ENCODE measurements around the gene TRIM29. TPM values are rescaled to one million over a fixed set of nuclear protein-coding genes. Genes with fewer than 3 reads are reported as not detected.

The TRIM29 gene
- polyA plus RNA-seq, 3 donors from 2014 or later = not detected

DNA sequence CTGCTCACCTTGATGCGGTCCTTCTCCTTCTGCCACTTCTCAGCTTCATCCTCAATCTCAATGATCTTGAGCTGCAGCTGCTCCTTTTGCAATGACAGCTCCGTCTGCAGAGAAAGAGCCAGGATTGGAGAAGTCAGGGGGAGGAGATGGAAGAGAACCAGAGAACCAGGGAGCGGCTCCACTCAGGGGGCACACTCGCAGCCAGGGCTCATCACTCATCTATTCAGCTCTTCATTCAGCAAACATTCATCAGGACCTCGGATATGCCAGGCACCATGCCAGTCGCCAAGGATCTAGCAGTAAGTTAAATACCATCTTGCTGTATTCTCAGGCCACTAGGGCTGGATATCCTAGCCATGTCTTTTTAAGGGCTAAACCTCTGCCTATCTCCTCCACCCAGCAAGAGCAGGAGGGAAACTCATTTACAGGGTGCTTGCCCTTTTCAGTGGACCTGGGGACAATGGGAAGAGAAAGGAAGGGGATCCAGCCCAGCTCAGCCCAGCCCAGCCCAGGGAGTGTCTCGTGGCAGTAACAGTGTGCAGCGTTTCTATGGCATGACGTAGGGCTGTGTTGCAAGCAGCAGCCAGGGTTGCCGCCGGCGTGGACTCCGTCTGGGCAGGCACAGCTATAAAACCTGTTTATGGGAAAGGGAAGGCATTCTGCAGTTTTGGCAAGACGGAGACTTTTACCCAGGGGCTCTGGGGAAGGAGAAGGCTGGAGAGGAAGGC lies 9.4 kb downstream of the TRIM29 start:
- no peaks in the 10 kb centered on the region for H3K36me3 Mint-ChIP-seq
- H3K9me3 Mint-ChIP-seq = no peaks in the 10 kb centered on the region
- no peaks in the 10 kb centered on the region for H3K4me1 Mint-ChIP-seq
- no peak overlapping the region for H3K27ac Mint-ChIP-seq
- no peak overlapping the region for H3K4me3 Mint-ChIP-seq
- DNase-seq = no peak
- peaks cover 0 to 1% (median 0%) of the 10 kb centered on the region in 3 donors for H3K27me3 Mint-ChIP-seq (ENCODE audit: low read depth in 3 of 3)

DNA sequence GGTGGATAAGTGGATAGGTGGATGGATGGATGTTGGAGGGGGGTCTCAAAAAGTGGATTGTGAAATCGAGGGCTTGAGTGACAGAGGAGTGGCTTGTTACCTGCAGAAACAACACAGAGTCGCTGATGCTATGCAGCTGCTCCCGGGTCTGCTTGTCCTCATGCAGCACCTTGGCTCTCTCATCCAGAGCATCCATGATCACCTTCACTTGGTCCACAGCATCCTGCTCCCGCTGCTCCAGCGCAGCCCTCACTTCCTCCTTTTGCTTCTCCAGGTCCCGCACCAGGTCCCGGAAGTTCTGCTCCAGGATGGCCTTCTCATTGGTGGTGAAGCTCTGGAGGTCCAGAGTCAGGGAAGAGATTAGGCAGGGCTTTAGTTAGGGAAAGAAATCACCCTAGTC lies 10.7 kb downstream of the TRIM29 start:
- Mint-ChIP-seq H3K4me3 (no peak overlapping the region), H3K9me3 (no peaks in the 10 kb centered on the region), H3K4me1 (no peaks in the 10 kb centered on the region), H3K27me3 (ENCODE audit: low read depth in 3 of 3) (peaks cover 0 to 2% (median 0%) of the 10 kb centered on the region in 3 donors), H3K27ac (no peak overlapping the region), H3K36me3 (no peaks in the 10 kb centered on the region)
- no peak for DNase-seq

DNA sequence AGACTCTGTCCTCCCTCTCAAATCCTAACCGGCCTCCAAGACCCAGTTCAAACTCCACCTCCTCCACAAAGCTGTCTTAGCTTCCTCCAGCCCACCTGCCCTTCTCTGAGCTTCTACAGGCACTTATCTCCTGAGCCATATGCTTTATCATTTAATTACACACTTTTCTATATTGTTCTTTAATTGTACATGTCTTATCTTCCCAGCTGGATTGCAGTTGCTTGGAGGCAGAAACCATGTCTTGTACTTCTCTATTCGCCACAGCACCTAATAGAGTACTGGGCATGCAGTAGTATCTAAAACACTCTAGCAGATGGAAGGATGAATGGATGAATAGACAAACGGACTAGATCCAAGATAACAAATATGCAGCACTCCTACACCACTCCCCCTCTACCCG lies 11.3 kb downstream of the TRIM29 start:
- Mint-ChIP-seq H3K4me1 (no peaks in the 10 kb centered on the region), H3K36me3 (no peaks in the 10 kb centered on the region), H3K9me3 (no peaks in the 10 kb centered on the region), H3K4me3 (no peak overlapping the region), H3K27ac (no peak overlapping the region), H3K27me3 (ENCODE audit: low read depth in 3 of 3) (peaks cover 0 to 2% (median 0%) of the 10 kb centered on the region in 3 donors)
- no peak for DNase-seq

DNA sequence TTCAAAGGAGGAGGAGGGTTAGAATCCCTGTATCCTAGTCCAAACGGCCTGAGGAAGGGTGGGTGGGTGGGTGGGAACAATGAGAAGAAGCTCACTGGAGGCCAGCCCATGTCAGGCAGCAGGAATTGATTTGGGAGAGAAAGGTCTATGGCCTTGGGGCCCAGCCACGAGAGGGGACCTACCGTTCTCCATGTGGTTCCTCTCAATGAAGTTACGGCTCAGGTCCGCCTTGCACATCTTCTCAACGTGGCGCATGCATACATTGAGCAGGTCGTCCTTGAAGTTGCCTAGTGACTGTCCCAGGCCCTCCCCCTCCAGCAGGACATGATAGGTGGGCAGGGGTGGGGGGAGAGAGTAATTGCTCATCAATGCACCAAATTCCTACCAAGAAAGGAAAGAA lies 12.4 kb downstream of the TRIM29 start:
- H3K4me3 Mint-ChIP-seq = no peak overlapping the region
- no peak for DNase-seq
- no peaks in the 10 kb centered on the region for H3K9me3 Mint-ChIP-seq
- peaks cover 0 to 4% (median 2%) of the 10 kb centered on the region in 3 donors for H3K27me3 Mint-ChIP-seq (ENCODE audit: low read depth in 3 of 3)
- H3K27ac Mint-ChIP-seq = no peak overlapping the region
- H3K4me1 Mint-ChIP-seq = no peaks in the 10 kb centered on the region
- no peaks in the 10 kb centered on the region for H3K36me3 Mint-ChIP-seq

DNA sequence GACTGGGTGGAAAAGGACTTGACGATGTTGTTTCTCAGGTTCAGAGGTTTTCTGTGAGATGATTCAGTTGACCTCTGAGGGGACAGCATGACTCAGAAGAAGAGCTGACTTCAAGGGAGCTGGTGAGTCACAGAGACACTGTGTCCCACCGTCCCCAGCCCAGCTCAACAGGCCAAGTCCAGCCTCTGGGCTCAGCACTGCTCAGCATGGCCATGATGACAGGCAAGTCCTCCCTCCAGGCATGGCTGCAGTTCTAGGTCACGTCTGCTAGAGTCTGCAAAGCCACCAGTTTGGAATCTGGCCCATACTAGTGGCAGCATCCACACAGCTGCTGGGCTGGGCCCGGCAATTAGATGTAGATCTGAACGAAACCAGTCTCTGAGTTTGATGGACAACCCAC lies 12.9 kb downstream of the TRIM29 start:
- Mint-ChIP-seq H3K27me3 (ENCODE audit: low read depth in 3 of 3) (peaks cover 0 to 4% (median 2%) of the 10 kb centered on the region in 3 donors), H3K27ac (no peak overlapping the region), H3K9me3 (no peaks in the 10 kb centered on the region), H3K4me1 (no peaks in the 10 kb centered on the region), H3K4me3 (no peak overlapping the region), H3K36me3 (no peaks in the 10 kb centered on the region)
- no peak for DNase-seq

DNA sequence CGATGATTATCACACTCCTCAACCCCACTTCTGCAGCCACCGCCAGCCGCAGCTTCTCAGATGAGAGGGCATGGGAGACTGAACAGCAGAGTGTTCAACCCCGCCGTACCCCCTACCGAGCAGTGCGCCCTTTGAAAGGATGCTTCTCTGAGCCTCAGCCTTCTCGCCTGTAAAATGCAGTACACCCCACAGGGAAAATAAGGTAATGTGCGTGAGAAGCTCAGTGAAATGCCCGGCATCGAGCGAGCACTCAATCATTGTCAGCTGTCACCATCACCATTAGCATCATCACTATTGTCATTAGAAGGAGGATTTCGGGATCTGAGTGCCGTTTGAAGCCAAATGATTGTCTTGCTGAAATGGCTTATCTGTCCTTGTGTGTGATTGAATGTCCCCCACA lies 13.6 kb downstream of the TRIM29 start:
- Mint-ChIP-seq H3K9me3 (no peaks in the 10 kb centered on the region), H3K27ac (no peak overlapping the region), H3K36me3 (no peaks in the 10 kb centered on the region), H3K27me3 (ENCODE audit: low read depth in 3 of 3) (peaks cover 0 to 4% (median 2%) of the 10 kb centered on the region in 3 donors), H3K4me3 (no peak overlapping the region), H3K4me1 (no peaks in the 10 kb centered on the region)
- DNase-seq = no peak

DNA sequence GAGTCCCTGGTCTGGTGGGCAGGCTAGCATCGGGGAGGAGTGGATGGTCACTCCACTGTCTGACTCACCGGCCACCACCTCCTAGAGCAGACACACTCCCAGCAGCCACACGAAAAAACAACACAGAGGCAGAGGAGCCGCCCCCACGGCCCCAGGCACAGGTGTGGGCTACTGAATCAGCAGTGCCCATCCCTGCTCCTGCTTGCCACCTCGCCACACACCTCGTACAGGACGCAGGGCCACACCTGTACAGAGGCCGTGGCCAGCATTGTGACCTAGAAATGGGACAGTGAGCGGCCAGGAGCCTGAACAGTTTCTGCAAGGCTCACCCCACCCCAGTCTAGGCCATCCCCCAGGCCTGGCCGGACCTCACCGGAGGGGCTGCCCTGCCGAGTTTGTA lies 14.0 kb downstream of the TRIM29 start:
- no peak overlapping the region for H3K27ac Mint-ChIP-seq
- H3K4me3 Mint-ChIP-seq = no peak overlapping the region
- no peaks in the 10 kb centered on the region for H3K36me3 Mint-ChIP-seq
- no peaks in the 10 kb centered on the region for H3K9me3 Mint-ChIP-seq
- H3K4me1 Mint-ChIP-seq = no peaks in the 10 kb centered on the region
- H3K27me3 Mint-ChIP-seq (ENCODE audit: low read depth in 3 of 3) = peaks cover 0 to 4% (median 2%) of the 10 kb centered on the region in 3 donors
- no peak for DNase-seq

DNA sequence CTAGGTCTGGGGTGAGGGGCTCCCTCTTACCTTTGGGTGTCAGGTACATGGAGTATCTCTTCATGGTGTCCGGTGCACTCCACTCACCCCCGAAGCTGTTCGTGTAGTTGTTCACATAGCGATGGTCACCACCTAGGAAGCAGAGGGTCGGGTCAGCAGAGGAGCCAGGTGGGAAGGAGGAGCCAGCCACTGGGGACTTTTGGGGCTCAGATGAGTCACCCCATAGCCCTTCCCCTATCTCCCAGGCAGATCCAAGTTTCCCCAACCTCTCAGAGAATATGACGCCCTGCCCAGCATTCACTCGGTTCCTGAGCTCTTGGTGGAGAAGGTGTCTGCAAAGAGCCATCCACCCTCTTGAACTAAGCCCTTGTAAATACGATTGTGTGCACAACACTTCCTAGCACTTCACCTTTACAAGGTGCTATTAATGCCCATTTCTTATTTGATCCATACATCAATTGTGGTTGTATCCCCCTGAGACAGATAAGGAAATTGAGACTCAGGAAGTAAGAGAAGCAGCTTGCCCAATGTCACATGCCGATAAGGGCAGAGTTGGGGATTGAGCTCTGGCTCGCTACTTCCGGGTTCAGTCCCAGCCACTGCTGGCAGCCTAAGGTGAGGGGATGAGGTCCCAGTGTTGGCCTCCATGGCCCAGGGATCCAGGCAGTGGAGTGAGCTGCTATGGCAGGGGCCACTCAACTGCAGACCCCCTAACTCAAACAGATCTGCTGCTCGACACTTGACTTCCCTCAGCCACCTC lies 14.8 kb downstream of the TRIM29 start:
- Mint-ChIP-seq H3K4me3 (no peak overlapping the region), H3K36me3 (no peaks in the 10 kb centered on the region), H3K27ac (no peak overlapping the region), H3K4me1 (no peaks in the 10 kb centered on the region), H3K27me3 (ENCODE audit: low read depth in 3 of 3) (peaks cover 0 to 4% (median 2%) of the 10 kb centered on the region in 3 donors), H3K9me3 (no peaks in the 10 kb centered on the region)
- DNase-seq = no peak

DNA sequence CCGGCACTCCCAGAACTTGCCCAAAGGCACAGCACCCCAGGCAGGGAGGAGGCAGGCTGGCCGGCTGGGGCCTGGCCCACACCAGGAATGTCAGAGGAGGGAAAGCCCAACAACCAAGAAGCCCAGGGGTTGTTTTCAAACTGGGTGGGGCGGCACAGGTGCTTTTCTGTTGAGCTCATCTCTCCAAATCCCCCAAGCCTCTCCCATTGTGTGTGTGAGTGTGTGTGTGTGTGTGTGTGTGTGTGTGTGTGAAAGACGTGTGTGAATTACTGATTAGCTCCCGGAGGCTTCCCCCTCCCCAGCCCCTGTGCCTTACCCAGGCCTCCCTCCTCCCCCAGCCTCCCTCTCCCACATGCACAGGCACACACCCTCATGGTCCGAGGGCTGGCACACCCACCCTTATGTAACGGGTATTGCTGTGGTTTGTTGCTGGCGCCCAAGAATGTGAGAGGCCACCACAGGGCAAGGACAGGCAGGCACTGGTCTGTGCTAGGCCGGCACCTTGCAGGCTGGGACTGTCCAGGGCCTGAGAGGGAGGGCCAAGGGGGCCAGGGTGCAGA lies 15.9 kb downstream of the TRIM29 start:
- H3K27me3 Mint-ChIP-seq (ENCODE audit: low read depth in 3 of 3) = peaks cover 0 to 4% (median 4%) of the 10 kb centered on the region in 3 donors
- H3K36me3 Mint-ChIP-seq = no peaks in the 10 kb centered on the region
- DNase-seq = no peak

DNA sequence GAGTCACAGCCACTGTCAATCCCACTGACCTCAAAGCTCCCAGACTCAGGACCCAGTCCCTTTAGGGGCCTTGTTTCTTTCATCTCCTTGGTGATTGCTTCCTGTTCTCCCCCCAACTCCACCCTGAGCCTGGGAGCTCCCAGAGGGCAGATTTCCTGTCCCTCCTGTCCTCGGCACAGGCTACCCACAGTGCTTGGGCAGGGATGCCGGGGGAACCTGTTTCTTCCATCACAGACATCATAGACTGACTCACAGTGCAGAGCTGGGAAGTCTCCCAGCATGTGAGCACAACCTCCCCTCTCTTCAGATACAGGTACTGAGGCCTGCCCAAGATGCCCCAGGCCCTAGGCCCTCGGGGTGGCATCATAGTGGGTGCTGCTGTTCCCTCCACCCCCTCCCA lies 16.6 kb downstream of the TRIM29 start:
- Mint-ChIP-seq H3K4me3 (no peak overlapping the region), H3K36me3 (no peaks in the 10 kb centered on the region), H3K27me3 (ENCODE audit: low read depth in 3 of 3) (peaks cover 0 to 4% (median 4%) of the 10 kb centered on the region in 3 donors), H3K9me3 (no peaks in the 10 kb centered on the region), H3K4me1 (no peaks in the 10 kb centered on the region), H3K27ac (no peak overlapping the region)
- no peak for DNase-seq

More for the DNA sequence above, 15.9 kb downstream of the TRIM29 start:
- H3K4me1 Mint-ChIP-seq = no peaks in the 10 kb centered on the region
- no peaks in the 10 kb centered on the region for H3K9me3 Mint-ChIP-seq
- no peak overlapping the region for H3K4me3 Mint-ChIP-seq
- H3K27ac Mint-ChIP-seq = no peak overlapping the region

DNA sequence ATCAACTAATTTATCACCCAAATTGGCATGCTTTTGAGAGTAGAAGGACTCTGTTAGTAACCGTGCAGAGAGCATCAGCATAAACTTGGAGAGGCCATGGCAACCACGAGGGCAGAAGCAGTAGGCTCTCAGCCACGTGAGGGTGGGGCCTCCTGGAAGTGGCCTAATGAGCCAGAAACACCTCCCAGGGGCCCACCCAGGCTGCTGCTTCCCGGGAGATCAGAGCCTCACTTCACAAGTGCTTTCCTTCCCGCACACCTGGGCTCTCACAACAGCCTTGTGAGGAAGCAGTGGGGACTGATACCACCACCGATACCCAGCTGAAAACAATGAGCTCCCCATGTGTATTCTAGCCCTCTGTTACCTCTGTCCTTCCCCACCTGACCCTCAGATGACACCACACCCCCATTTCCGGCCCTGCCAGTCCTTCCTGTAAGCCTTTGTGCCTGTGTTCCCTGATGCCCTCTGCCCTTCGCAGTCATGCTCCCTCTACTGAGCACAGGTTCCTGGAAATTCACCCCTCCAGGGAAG lies 17.0 kb downstream of the TRIM29 start:
- peaks cover 0 to 4% (median 4%) of the 10 kb centered on the region in 3 donors for H3K27me3 Mint-ChIP-seq (ENCODE audit: low read depth in 3 of 3)
- no peak overlapping the region for H3K27ac Mint-ChIP-seq
- H3K4me3 Mint-ChIP-seq = no peak overlapping the region

DNA sequence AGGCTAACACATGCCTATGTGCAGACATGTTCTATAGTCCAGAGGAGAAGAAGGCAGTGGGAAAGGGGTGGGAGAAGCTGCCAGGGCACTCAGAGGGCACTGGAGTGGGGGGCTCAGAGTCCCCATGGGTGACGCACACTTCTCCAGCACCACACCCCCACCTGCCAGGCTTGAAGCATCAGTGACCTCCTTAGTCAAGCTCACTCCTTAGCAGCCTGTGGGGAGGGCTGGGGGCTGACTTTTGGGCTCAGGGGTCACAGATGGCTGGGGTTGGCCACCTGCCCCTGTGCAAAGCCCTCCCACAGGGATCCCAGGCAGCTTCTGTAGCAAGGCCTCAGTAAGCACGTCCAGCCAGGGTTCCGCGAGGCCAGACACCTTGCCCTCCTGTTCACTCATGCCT lies 18.8 kb downstream of the TRIM29 start:
- Mint-ChIP-seq H3K27me3 (ENCODE audit: low read depth in 3 of 3) (peaks cover 2 to 7% (median 4%) of the 10 kb centered on the region in 3 donors), H3K36me3 (no peaks in the 10 kb centered on the region), H3K27ac (no peak overlapping the region), H3K4me3 (no peak overlapping the region), H3K9me3 (no peaks in the 10 kb centered on the region), H3K4me1 (no peaks in the 10 kb centered on the region)
- no peak for DNase-seq

More for the DNA sequence above, 17.0 kb downstream of the TRIM29 start:
- DNase-seq = no peak
- H3K4me1 Mint-ChIP-seq = no peaks in the 10 kb centered on the region
- H3K36me3 Mint-ChIP-seq = no peaks in the 10 kb centered on the region
- H3K9me3 Mint-ChIP-seq = no peaks in the 10 kb centered on the region

DNA sequence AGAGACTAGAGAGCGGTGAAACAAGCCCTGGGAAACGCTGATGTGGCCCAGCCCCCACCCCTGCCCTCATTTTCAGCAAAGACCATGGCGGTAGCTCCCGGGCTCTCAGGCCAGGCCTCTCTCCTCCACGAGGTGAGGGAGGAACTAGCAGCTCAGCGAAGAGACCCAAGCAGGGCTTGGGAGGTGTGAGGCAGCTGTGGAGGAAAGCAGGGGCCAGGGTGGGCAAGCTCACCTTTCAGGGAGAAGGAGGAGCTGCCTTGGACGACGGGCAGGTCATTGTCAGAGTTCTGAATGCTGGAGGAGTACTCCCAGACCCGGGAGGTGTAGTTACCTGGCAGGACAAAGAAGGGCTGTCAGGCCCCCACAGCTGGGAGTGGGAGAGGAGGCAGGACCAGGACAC lies 19.9 kb downstream of the TRIM29 start:
- no peak for DNase-seq
- H3K36me3 Mint-ChIP-seq = no peaks in the 10 kb centered on the region
- no peaks in the 10 kb centered on the region for H3K9me3 Mint-ChIP-seq
- peaks cover 2 to 7% (median 3%) of the 10 kb centered on the region in 3 donors for H3K27me3 Mint-ChIP-seq (ENCODE audit: low read depth in 3 of 3)
- H3K27ac Mint-ChIP-seq = no peak overlapping the region
- no peak overlapping the region for H3K4me3 Mint-ChIP-seq
- no peaks in the 10 kb centered on the region for H3K4me1 Mint-ChIP-seq

DNA sequence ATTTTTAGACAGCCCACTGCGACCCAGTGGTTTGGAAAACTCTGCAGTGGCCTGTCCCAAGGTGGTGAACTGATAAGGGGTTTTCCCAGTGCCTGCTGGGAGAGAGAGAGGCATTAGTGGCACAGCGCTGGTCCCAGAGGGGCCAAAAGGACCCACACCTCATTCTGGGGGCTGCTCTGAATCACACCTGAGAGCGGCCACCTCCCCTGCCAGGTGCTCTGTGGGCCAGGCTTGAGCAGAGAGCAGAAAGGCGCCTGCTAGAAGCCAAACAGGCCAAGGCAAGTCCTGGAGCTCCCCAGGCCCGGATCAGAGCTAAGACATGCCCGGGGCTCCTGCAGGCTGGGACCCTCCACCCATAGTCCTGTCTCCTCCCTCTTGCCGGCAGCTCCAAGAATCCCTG lies 20.9 kb downstream of the TRIM29 start:
- DNase-seq = no peak
- peaks cover 2 to 7% (median 3%) of the 10 kb centered on the region in 3 donors for H3K27me3 Mint-ChIP-seq (ENCODE audit: low read depth in 3 of 3)
- H3K4me3 Mint-ChIP-seq = no peak overlapping the region
- H3K36me3 Mint-ChIP-seq = no peaks in the 10 kb centered on the region
- no peak overlapping the region for H3K27ac Mint-ChIP-seq
- H3K9me3 Mint-ChIP-seq = no peaks in the 10 kb centered on the region
- no peaks in the 10 kb centered on the region for H3K4me1 Mint-ChIP-seq
